Smooth muscle cell (in vitro differentiated cells): ENCODE results near the gene MAP3K5. TPM values are rescaled to one million over a fixed set of nuclear protein-coding genes. Genes with fewer than 3 reads are reported as not detected.
A peak's percentile ranks its signal among the peaks of the same experiment; 100 is the strongest.

Experiments used
- DNase-seq: peaks from one replicate; lab custom pipeline; 2025; ENCODE audit not compliant: unreplicated experiment; lab: John Stamatoyannopoulos, UW
- H2AFZ ChIP-seq: fragments of 200-600 bp; sonication (generic); 2 replicates; pipeline ENCODE4 v1.6.0; 2016; ENCODE audit warnings: antibody characterized with exemption, low read depth, mild to moderate bottlenecking
- H3F3A ChIP-seq: fragments of 200-600 bp; sonication (generic); 2 replicates; pipeline ENCODE4 v1.6.0; 2017; ENCODE audit warnings: antibody characterized with exemption, low read depth
- H3K27ac ChIP-seq: fragments of 200-600 bp; sonication (generic); 2 replicates; pipeline ENCODE4 v1.5.1; 2016; ENCODE audit warnings: low read depth, mild to moderate bottlenecking
- H3K27me3 ChIP-seq: fragments of 200-600 bp; sonication (generic); 2 replicates; pipeline ENCODE4 v1.6.1; 2016; ENCODE audit warnings: low read depth, mild to moderate bottlenecking
- H3K36me3 ChIP-seq: fragments of 200-600 bp; sonication (generic); 2 replicates; pipeline ENCODE4 v1.5.1; 2016; ENCODE audit warnings: low read depth
- H3K4me1 ChIP-seq: fragments of 200-600 bp; sonication (generic); 2 replicates; pipeline ENCODE4 v1.5.1; 2016; ENCODE audit warnings: low read depth
- H3K4me2 ChIP-seq: fragments of 200-600 bp; sonication (generic); 2 replicates; pipeline ENCODE4 v1.6.0; 2016; ENCODE audit warnings: mild to moderate bottlenecking
- H3K4me3 ChIP-seq: fragments of 200-600 bp; sonication (generic); 2 replicates; pipeline ENCODE4 v1.5.1; 2016; ENCODE audit warnings: mild to moderate bottlenecking
- H3K79me2 ChIP-seq: fragments of 200-600 bp; sonication (generic); 2 replicates; pipeline ENCODE4 v1.6.0; 2016; ENCODE audit warnings: low read depth, mild to moderate bottlenecking
- H3K9ac ChIP-seq: fragments of 200-600 bp; sonication (generic); 2 replicates; pipeline ENCODE4 v1.6.0; 2016; ENCODE audit warnings: low read depth
- H3K9me3 ChIP-seq: fragments of 200-600 bp; sonication (generic); replicated peaks from 2 replicates; pipeline ENCODE4 v1.5.1; 2016; ENCODE audit warnings: low read depth
- H4K20me1 ChIP-seq: fragments of 200-600 bp; sonication (generic); 2 replicates; pipeline ENCODE4 v1.6.0; 2016; ENCODE audit warnings: low read depth
- CTCF ChIP-seq: fragments of 200-600 bp; sonication (generic); IDR thresholded peaks from 2 replicates; pipeline ENCODE4 v1.5.1; 2017; ENCODE audit warnings: borderline replicate concordance, mild to moderate bottlenecking, antibody characterized with exemption; ENCODE audit not compliant: insufficient read depth, poor library complexity, severe bottlenecking
- WGBS: methylation state at CpG from one replicate; pipeline ENCODE4 v1.1.7; 2016; ENCODE audit warnings: low lambda C conversion rate; 5-methylcytosine and 5-hydroxymethylcytosine counted together
- polyA plus RNA-seq: library from polyadenylated mRNA; unstranded; fragments of >200 nt; fragmentation: Nextera tagmentation; extraction: Ambion mirVana; gene quantifications from 2 replicates; pipeline ENCODE4 v1.2.1, GENCODE V29; 2016
- total RNA-seq: library from RNA; depleted of rRNA; stranded (reverse); fragments of >200 nt; gene quantifications from 2 replicates; pipeline ENCODE4 v1.2.3, GENCODE V29; 2014

The MAP3K5 gene
- total and polyA plus RNA-seq, 2 experiments from 2014 or later, result 0.93 to 2.1 TPM

GRCh38 chr6:136607932-136608772 is 184.1 kb downstream of the MAP3K5 start:
- H3K27me3 ChIP-seq, result no peaks in the 10 kb centered on the region
- no peaks in the 10 kb centered on the region for H3K36me3 ChIP-seq
- peak; percentile 2 for DNase-seq
- H3K4me2 ChIP-seq, result peak overlapping the region; percentile 58
- H4K20me1 ChIP-seq, result no peaks in the 10 kb centered on the region
- no peak overlapping the region for H3K9ac ChIP-seq
- no peak overlapping the region for H3K4me3 ChIP-seq
- H3K9me3 ChIP-seq, result no peaks in the 10 kb centered on the region
- TF ChIP-seq CTCF, result peak; percentile 65
- H3K4me1 ChIP-seq, result peaks cover 10% of the 10 kb centered on the region
- H3K27ac ChIP-seq, result peak overlapping the region; percentile 86
- 66% methylated on average over 12 of the region's 12 CpGs for WGBS
- no peak overlapping the region for H2AFZ ChIP-seq
- peaks cover 9% of the 10 kb centered on the region for H3F3A ChIP-seq
- H3K79me2 ChIP-seq, result no peaks in the 10 kb centered on the region

DNA sequence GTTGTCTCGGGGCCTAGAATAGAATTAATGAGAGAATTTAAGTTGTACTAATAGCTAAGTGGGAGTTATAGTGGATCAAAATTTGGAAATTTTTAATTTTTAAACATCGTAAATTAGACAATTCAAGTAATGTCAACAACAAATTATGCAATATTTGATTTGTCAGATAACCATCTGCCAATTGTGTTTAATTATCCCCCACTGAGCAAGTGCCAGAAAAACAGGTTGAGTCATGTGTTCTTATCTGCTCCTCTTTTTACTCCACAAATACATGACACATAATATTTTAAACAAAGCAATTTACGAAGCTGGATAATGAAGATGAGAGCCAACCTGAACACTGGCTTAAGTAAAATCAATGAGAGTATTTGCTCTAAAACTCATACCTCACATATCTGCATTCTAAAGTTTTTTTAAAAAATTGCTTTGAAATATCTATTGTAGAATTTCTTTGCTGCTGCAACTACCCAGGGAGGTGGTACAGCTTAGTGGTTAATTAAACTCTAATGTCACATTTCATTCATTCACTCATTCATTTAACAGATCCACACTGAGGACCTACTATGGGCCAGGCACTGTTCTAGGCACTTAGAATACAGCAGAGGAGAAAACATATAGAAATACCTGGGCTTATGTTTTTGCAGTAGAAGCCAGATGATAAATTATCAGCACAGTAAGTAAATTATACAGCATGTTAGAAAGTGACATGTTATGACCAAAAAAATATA is 184.9 kb downstream of the MAP3K5 start:
- WGBS, result 81% methylated on average over 3 of the region's 3 CpGs
- no peaks in the 10 kb centered on the region for H3K9me3 ChIP-seq
- H3K27me3 ChIP-seq, result no peaks in the 10 kb centered on the region
- H3K9ac ChIP-seq, result no peak overlapping the region
- TF ChIP-seq CTCF, result no peak
- H3F3A ChIP-seq, result peaks cover 9% of the 10 kb centered on the region
- no peaks in the 10 kb centered on the region for H3K36me3 ChIP-seq
- H3K4me3 ChIP-seq, result no peak overlapping the region
- H3K4me1 ChIP-seq, result peaks cover 10% of the 10 kb centered on the region
- no peak for DNase-seq
- no peaks in the 10 kb centered on the region for H3K79me2 ChIP-seq
- no peak overlapping the region for H3K27ac ChIP-seq
- no peaks in the 10 kb centered on the region for H4K20me1 ChIP-seq
- no peak overlapping the region for H2AFZ ChIP-seq
- H3K4me2 ChIP-seq, result no peak overlapping the region

DNA sequence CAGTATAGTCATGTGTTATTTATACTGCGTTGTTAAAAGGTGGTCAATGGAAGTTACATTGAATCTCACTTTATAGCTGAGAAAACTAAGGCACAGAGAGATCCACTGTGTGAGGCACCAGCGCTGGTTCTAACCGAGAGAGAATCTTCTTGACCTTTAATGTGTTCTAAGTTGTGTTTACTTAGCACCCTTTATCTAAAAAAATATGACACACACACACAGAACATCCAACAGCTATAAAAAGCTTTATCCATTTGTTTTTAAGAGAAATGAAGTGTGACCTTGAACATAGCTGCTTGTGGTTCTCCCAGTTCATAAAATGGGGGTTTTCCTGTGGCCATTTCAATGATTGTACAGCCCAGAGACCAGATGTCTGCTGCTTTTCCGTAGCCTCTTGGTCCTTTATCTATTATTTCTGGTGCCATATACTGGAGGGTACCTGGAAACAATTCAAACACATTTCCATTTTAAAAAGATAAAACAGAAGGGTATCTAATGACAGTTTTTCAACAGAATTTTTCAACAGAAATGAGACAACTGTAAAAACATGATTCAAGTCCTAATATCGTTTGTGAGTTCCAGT is 187.3 kb downstream of the MAP3K5 start:
- Histone ChIP-seq H3K4me2 (peak overlapping the region; percentile 28), H3K27ac (peak overlapping the region; percentile 34), H3K79me2 (no peaks in the 10 kb centered on the region), H3K27me3 (no peaks in the 10 kb centered on the region), H3K4me1 (peaks cover 10% of the 10 kb centered on the region), H4K20me1 (no peaks in the 10 kb centered on the region), H3F3A (peaks cover 9% of the 10 kb centered on the region), H3K9ac (no peak overlapping the region), H3K36me3 (no peaks in the 10 kb centered on the region), H3K9me3 (no peaks in the 10 kb centered on the region), H2AFZ (peak overlapping the region; percentile 11), H3K4me3 (no peak overlapping the region)
- 51% methylated on average over 5 of the region's 5 CpGs for WGBS
- TF ChIP-seq CTCF, result no peak
- DNase-seq, result no peak
